Activated CD8-positive, alpha-beta T cell treated with anti-CD3 and anti-CD28 coated beads, Interleukin-2, amount 10 ng/mL, durations not matched to agents 7 days and 5 days (primary cell): Measurements from ENCODE around the gene SLU7. TPM values are rescaled to one million over a fixed set of nuclear protein-coding genes. Genes with fewer than 3 reads are reported as not detected.
A peak's percentile ranks its signal among the peaks of the same experiment; 100 is the strongest.

Experiments
- ATAC-seq: fragments of 150-1000 bp; cut with Tn5 transposase; one replicate; pipeline ENCODE4 v1.10.0; 2021; ENCODE audit warnings: moderate library complexity
- CTCF ChIA-PET: fragments of 350-600 bp; sonication (Branson Sonifier 250); formaldehyde crosslinking; loops from one replicate; lab custom pipeline; 2021; ENCODE audit warnings: antibody characterized with exemption; lab: Charles Lee
- POLR2A ChIA-PET: fragments of 350-600 bp; sonication (Branson Sonifier 250); formaldehyde crosslinking; loops from one replicate; lab custom pipeline; 2021; ENCODE audit warnings: antibody characterized with exemption; lab: Charles Lee
- DNase-seq: peaks from one replicate; pipeline ENCODE4 v3.0.0-alpha.2; 2020
- H3K27ac Mint-ChIP-seq: one replicate; pipeline ENCODE4 v1.8.0; 2021; ENCODE audit warnings: mild to moderate bottlenecking, mixed read lengths
- H3K27me3 Mint-ChIP-seq: one replicate; pipeline ENCODE4 v1.8.0; 2021; ENCODE audit warnings: low read depth, mixed read lengths
- H3K36me3 Mint-ChIP-seq: one replicate; pipeline ENCODE4 v1.8.0; 2021; ENCODE audit warnings: low read depth, mixed read lengths
- H3K4me1 Mint-ChIP-seq: one replicate; pipeline ENCODE4 v1.8.0; 2021; ENCODE audit warnings: low read depth, mixed read lengths
- H3K4me3 Mint-ChIP-seq: one replicate; pipeline ENCODE4 v1.8.0; 2021; ENCODE audit warnings: mild to moderate bottlenecking, mixed read lengths
- H3K9me3 Mint-ChIP-seq: one replicate; pipeline ENCODE4 v1.8.0; 2022; ENCODE audit warnings: mixed read lengths; ENCODE audit not compliant: insufficient read depth
- total RNA-seq, 2 experiments: library from RNA; stranded (reverse); gene quantifications; one replicate each; pipeline ENCODE4 v1.2.3, GENCODE V29; 2021

The SLU7 gene
- total RNA-seq, 2 experiments from 2014 or later = 41.0 to 46.9 TPM

- no peak overlapping the region for H3K4me3 Mint-ChIP-seq
- no peaks in the 10 kb centered on the region for H3K36me3 Mint-ChIP-seq
- DNase-seq = no peak
- H3K9me3 Mint-ChIP-seq = peaks cover 7% of the 10 kb centered on the region
- CTCF ChIA-PET = interaction anchor here (1.0 kb wide), 1 partner anchor 12 kb away, joined by 4 read pairs; no protein-coding TSS in a partner anchor
- H3K4me1 Mint-ChIP-seq = peaks cover under 1% of the 10 kb centered on the region
- H3K27ac Mint-ChIP-seq = no peak overlapping the region
- H3K27me3 Mint-ChIP-seq = peaks cover 8% of the 10 kb centered on the region
- ATAC-seq = no peak
- POLR2A ChIA-PET = no interaction called here
Measured at GRCh38 chr5:160450164-160450932, 31.5 kb upstream of the SLU7 start.

GRCh38 chr5:160449458-160449857 lies 30.6 kb upstream of the SLU7 start:
- no peak overlapping the region for H3K27ac Mint-ChIP-seq
- no peaks in the 10 kb centered on the region for H3K4me1 Mint-ChIP-seq
- H3K27me3 Mint-ChIP-seq = peaks cover 8% of the 10 kb centered on the region
- H3K36me3 Mint-ChIP-seq = no peaks in the 10 kb centered on the region
- peaks cover 7% of the 10 kb centered on the region for H3K9me3 Mint-ChIP-seq
- no peak overlapping the region for H3K4me3 Mint-ChIP-seq
- CTCF ChIA-PET = interaction anchor here (0.9 to 2.4 kb wide), 4 partner anchors 10 to 59 kb away, joined by 3 to 20 read pairs (median 4); no protein-coding TSS in a partner anchor
- DNase-seq = no peak
- ATAC-seq = no peak
- POLR2A ChIA-PET = no interaction called here

DNA sequence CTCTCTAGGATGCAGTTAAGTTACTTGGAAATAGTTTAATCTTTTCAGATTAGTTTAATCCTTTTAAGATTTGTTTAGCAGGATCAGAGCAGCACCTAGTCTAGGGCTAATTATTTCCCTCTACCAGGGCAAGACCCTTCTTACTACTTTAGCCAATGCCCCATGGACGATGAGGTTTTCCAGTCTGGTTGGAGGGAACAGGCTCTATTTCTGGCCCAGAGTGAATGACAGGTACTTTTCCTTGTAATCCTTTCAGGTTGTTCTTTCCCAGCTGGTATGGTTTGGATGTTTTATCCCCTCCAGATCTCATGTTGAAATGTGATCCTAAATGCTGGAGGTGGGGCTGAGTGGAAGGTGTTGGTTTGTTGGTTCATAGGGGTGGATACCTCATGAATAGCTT lies 30.0 kb upstream of the SLU7 start:
- H3K27ac Mint-ChIP-seq = no peak overlapping the region
- H3K9me3 Mint-ChIP-seq = peaks cover 7% of the 10 kb centered on the region
- ATAC-seq = no peak
- H3K4me3 Mint-ChIP-seq = no peak overlapping the region
- no peaks in the 10 kb centered on the region for H3K4me1 Mint-ChIP-seq
- ChIA-PET CTCF (interaction anchor here (0.9 to 2.4 kb wide), 4 partner anchors 10 to 59 kb away, joined by 3 to 20 read pairs (median 4); no protein-coding TSS in a partner anchor), POLR2A (interaction anchor here (0.8 kb wide), 1 partner anchor 18 kb away, joined by 4 read pairs; no protein-coding TSS in a partner anchor)
- H3K36me3 Mint-ChIP-seq = no peaks in the 10 kb centered on the region
- no peak for DNase-seq
- H3K27me3 Mint-ChIP-seq = peaks cover 6% of the 10 kb centered on the region

- no peak overlapping the region for H3K27ac Mint-ChIP-seq
- ChIA-PET POLR2A (no interaction called here), CTCF (no interaction called here)
- DNase-seq (no peak), ATAC-seq (no peak)
- H3K4me3 Mint-ChIP-seq = no peak overlapping the region
- H3K27me3 Mint-ChIP-seq = peaks cover 2% of the 10 kb centered on the region
- peaks cover 16% of the 10 kb centered on the region for H3K4me1 Mint-ChIP-seq
- peaks cover 7% of the 10 kb centered on the region for H3K9me3 Mint-ChIP-seq
- H3K36me3 Mint-ChIP-seq = no peaks in the 10 kb centered on the region
Measured at GRCh38 chr5:160445751-160446150, 26.9 kb upstream of the SLU7 start.

GRCh38 chr5:160445132-160445531 lies 26.3 kb upstream of the SLU7 start:
- DNase-seq (no peak), ATAC-seq (no peak)
- Mint-ChIP-seq H3K36me3 (no peaks in the 10 kb centered on the region), H3K4me1 (peaks cover 23% of the 10 kb centered on the region), H3K27ac (no peak overlapping the region), H3K9me3 (peaks cover 6% of the 10 kb centered on the region), H3K27me3 (peaks cover 2% of the 10 kb centered on the region), H3K4me3 (no peak overlapping the region)
- POLR2A ChIA-PET = no interaction called here
- CTCF ChIA-PET = no interaction called here

DNA sequence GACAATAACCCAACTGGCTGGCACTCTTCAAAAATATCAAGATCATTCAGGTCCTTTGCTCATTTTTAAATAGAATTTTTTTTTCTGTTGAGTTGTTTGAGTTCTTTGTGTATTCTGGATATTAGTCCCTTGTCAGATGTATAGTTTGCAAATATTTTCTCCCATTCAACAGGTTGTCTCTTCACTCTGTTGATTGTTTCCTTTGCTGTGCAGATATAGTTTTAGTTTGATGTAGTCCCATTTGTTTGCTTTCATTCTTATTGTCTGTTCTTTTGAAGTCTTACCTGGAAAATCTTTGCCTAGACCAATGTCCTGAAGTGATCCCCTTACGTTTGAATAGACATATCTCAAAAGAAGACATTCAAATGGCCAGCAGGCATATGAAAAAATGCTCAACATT lies 25.5 kb upstream of the SLU7 start:
- Mint-ChIP-seq H3K4me3 (no peak overlapping the region), H3K4me1 (peaks cover 25% of the 10 kb centered on the region), H3K27me3 (peaks cover 2% of the 10 kb centered on the region), H3K9me3 (no peaks in the 10 kb centered on the region), H3K36me3 (no peaks in the 10 kb centered on the region), H3K27ac (no peak overlapping the region)
- DNase-seq (no peak), ATAC-seq (no peak)
- CTCF ChIA-PET = interaction anchor here (1.3 to 7.7 kb wide), 3 partner anchors 8 to 23 kb away, joined by 4 to 295 read pairs (median 122); no protein-coding TSS in a partner anchor
- POLR2A ChIA-PET = no interaction called here

GRCh38 chr5:160442824-160443431 lies 24.0 kb upstream of the SLU7 start:
- Mint-ChIP-seq H3K9me3 (no peaks in the 10 kb centered on the region), H3K27ac (no peak overlapping the region), H3K27me3 (no peaks in the 10 kb centered on the region), H3K36me3 (no peaks in the 10 kb centered on the region), H3K4me3 (no peak overlapping the region), H3K4me1 (peaks cover 38% of the 10 kb centered on the region)
- ATAC-seq = no peak
- POLR2A ChIA-PET = interaction anchor here (6.5 kb wide), 1 partner anchor 24 kb away, joined by 34 read pairs; no protein-coding TSS in a partner anchor
- DNase-seq = no peak
- CTCF ChIA-PET = interaction anchor here (1.3 to 7.7 kb wide), 4 partner anchors 10 to 24 kb away, joined by 4 to 295 read pairs (median 162); partner anchors contain the start of gene PTTG1

- ChIA-PET CTCF (interaction anchor here (3.9 to 7.7 kb wide), 7 partner anchors 11 to 66 kb away, joined by 22 to 295 read pairs (median 122); partner anchors contain the start of genes PTTG1 and SLU7), POLR2A (interaction anchor here (0.6 to 6.5 kb wide), 3 partner anchors 26 to 184 kb away, joined by 3 to 34 read pairs (median 3); no protein-coding TSS in a partner anchor)
- H3K9me3 Mint-ChIP-seq = no peaks in the 10 kb centered on the region
- H3K36me3 Mint-ChIP-seq = no peaks in the 10 kb centered on the region
- peaks cover 4% of the 10 kb centered on the region for H3K27me3 Mint-ChIP-seq
- ATAC-seq (no peak), DNase-seq (no peak)
- H3K27ac Mint-ChIP-seq = no peak overlapping the region
- H3K4me3 Mint-ChIP-seq = no peak overlapping the region
- H3K4me1 Mint-ChIP-seq = peaks cover 41% of the 10 kb centered on the region
Measured at GRCh38 chr5:160441311-160441781, 22.5 kb upstream of the SLU7 start.

DNA sequence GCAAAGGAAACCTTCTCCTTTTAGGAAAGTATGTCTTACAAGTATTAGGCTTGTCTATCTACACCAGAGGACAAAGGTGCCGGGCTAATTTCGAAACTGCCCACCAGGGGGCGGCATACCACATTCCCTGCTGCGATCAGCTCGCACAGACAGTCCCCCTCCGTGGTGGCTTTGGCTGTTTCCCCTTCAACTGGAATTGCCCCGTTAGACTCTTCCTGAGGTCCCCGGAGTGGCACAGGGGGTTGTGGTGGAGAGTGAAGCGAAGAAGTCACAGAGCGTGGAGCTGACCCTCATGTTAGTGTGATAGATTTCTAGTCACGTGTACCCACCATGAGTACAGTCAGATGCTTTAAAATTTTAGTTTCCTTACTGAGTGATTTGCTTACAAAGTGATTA lies 20.3 kb upstream of the SLU7 start:
- Mint-ChIP-seq H3K4me1 (peaks cover 41% of the 10 kb centered on the region), H3K36me3 (no peaks in the 10 kb centered on the region), H3K27me3 (peaks cover 15% of the 10 kb centered on the region), H3K9me3 (no peaks in the 10 kb centered on the region), H3K4me3 (peak overlapping the region; percentile 74), H3K27ac (peak overlapping the region; percentile 85)
- CTCF ChIA-PET = interaction anchor here (0.7 to 7.7 kb wide), 37 partner anchors 9 to 667 kb away, joined by 3 to 295 read pairs (median 5); partner anchors contain the start of genes PTTG1 and SLU7
- ATAC-seq (peak; percentile 88), DNase-seq (peak; percentile 90)
- POLR2A ChIA-PET = interaction anchor here (1.0 to 6.5 kb wide), 7 partner anchors 17 to 69 kb away, joined by 4 to 34 read pairs (median 7); partner anchors contain the start of genes PTTG1 and SLU7

- Mint-ChIP-seq H3K4me3 (peak overlapping the region; percentile 74), H3K4me1 (peaks cover 41% of the 10 kb centered on the region), H3K27me3 (peaks cover 15% of the 10 kb centered on the region), H3K9me3 (no peaks in the 10 kb centered on the region), H3K27ac (peak overlapping the region; percentile 85), H3K36me3 (no peaks in the 10 kb centered on the region)
- CTCF ChIA-PET = interaction anchor here (0.7 to 7.7 kb wide), 56 partner anchors 10 to 667 kb away, joined by 3 to 295 read pairs (median 4); partner anchors contain the start of genes PTTG1 and SLU7
- ATAC-seq (peak; percentile 75), DNase-seq (peak; percentile 76)
- POLR2A ChIA-PET = interaction anchor here (0.8 to 6.5 kb wide), 8 partner anchors 17 to 301 kb away, joined by 3 to 34 read pairs (median 6); partner anchors contain the start of genes PTTG1 and SLU7
Measured at GRCh38 chr5:160438316-160439204, 19.7 kb upstream of the SLU7 start.
